ENCODE results near the gene AP4M1.

The AP4M1 gene, protein sequence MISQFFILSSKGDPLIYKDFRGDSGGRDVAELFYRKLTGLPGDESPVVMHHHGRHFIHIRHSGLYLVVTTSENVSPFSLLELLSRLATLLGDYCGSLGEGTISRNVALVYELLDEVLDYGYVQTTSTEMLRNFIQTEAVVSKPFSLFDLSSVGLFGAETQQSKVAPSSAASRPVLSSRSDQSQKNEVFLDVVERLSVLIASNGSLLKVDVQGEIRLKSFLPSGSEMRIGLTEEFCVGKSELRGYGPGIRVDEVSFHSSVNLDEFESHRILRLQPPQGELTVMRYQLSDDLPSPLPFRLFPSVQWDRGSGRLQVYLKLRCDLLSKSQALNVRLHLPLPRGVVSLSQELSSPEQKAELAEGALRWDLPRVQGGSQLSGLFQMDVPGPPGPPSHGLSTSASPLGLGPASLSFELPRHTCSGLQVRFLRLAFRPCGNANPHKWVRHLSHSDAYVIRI

DNA sequence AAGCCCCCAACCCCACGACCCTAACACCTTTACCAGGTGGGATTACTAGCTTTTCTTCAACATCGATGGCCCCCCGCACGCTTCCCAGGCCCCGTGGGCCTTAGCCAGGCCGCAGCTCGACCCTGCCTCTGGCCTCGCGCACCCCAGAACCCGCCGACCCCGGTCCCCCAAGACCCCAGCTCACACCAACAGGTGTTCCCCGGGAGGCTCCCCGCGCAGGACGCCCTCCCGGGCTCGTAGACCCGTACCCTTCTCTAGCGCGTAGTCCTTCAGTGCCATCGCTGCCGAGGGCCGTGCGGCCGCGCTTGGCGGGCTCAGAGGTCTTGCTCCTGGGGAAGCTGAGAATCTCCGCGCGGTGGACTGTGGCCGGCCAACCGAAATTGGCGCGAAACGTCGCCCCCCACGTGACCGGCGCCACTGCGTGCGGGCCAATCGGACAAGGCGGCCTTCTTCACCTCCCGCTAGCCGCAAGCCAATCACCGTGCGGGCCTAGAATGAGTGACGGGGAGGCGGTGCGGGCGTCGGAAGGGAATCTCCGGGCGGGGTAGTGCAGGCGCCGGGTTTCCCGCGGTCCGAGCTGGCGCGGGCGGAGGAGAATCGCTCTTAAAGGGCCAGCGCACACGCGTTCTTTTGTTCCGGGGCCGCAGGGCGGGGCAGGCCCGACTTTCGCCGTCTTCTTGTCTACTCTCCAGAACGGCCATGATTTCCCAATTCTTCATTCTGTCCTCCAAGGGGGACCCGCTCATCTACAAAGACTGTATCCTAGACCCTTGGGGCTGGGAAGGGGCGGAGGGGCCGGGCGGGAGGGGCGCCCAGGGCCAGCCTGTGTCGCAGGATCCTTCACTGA lies at the start of gene AP4M1, which contains the start of gene MCM7:
AP4M1 (plus strand) TSS at position 628 of the 847 bp plus-strand sequence; CDS start at position 700, 72 bp downstream.
MCM7 (minus strand) TSS at position 382 of the 847 bp plus-strand sequence; CDS start at position 279, 103 bp downstream.
- peak; percentile 100 for DNase-seq (ENCODE audit: low read depth, low spot score)

DNA sequence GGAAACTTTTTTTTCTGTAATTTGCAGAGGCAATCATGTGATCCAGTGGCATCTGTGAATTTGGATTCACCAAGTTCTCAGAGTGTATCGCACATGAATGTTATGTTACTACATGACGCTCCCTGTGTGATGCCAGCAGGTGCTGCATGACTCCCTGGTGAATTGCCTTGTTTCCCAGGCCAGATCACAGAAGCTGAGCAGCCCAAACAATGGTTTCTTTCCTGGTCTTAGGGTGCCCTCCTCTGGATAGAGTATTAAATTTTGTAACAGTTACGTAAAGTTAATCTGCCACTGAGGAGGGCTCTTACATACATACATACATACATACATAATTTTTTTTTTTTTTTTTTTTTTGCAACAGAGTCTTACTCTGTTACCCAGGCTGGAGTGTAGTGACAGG lies 48.2 kb upstream of the AP4M1 start:
- DNase-seq (ENCODE audit: low read depth, low spot score), result peak; percentile 32

DNA sequence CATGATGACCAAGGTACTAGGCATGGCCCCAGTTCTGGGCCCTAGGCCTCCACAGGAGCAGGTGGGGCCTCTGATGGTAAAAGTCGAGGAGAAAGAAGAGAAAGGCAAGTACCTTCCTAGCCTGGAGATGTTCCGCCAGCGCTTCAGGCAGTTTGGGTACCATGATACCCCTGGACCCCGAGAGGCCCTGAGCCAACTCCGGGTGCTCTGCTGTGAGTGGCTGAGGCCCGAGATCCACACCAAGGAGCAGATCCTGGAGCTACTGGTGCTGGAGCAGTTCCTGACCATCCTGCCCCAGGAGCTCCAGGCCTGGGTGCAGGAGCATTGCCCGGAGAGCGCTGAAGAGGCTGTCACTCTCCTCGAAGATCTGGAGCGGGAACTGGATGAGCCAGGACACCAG lies 44.4 kb upstream of the AP4M1 start:
- no peak for DNase-seq (ENCODE audit: low read depth, low spot score)

DNA sequence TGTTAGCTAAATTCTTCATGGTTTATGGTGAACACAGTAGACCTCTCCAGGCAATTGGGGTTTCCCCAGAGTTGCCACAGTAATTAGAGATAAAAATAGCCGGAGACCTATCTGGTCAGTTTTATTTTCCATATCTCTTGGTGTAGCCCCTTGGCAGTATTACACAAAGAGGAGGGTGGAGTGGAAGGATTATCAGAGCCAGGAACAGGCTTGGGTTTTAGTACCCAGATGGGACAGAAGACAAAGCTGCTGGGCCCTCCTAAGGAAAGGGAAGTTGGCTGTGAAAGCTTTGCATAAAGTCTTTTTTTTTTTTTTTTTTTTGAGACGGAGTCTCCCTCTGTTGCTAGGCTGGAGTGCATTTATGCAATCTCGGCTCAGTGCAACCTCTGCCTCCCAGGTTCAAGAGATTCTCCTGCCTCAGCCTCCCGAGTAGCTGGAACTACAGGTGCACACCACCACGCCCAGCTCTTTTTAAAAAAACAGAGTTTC lies 42.1 kb upstream of the AP4M1 start:
- DNase-seq (ENCODE audit: low read depth, low spot score), result no peak

DNA sequence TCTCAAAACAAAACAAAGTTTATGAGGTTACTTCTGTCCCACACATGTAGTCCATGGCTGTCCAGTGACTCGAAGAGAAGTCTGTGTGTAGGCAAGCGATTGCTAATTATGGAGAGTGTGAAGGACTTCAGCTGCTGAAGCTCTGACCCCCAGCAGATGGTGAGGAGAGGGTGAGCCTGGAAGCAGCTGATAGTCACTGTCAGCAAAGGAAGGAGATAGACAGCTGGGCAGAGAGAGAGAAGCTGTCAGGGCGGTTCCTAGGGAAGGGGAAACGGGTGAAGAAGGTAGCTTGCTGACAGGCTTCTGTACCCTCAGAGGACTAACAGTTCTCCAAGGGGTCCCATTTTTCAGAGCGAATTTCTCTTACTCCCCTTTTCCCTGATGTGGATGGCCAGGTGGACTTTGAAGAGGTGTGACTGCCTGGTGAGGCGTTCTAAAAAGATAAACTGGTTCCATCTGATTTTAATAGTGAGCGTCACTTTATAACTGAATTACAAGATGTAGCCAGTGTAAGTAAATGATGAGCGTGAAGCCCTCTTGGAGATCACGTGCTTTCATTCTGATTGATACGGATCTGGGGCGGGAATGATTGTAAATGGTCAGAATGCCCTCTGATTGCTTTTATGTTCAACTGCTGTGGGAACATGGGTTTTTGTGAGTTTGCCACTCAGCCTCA lies 39.8 kb upstream of the AP4M1 start:
- DNase-seq (ENCODE audit: low read depth, low spot score), result no peak

DNA sequence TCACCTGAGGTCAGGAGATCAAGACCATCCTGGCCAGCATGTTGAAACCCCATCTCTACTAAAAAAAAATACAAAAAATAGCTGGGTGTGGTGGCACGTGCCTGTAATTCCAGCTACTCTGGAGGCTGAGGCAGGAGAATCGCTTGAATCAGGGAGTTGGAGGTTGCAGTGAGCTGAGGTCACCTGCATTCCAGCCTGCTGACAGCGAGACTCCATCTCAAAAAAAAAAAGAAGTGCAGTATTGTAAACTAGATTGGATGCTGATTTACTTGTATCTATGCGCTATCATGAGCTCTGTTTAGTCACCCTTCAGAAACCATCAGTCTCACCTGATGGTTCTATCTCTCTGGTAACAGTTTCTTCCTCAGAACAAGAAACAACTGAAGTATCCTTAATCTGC lies 38.1 kb upstream of the AP4M1 start:
- DNase-seq (ENCODE audit: low read depth, low spot score), result no peak

DNA sequence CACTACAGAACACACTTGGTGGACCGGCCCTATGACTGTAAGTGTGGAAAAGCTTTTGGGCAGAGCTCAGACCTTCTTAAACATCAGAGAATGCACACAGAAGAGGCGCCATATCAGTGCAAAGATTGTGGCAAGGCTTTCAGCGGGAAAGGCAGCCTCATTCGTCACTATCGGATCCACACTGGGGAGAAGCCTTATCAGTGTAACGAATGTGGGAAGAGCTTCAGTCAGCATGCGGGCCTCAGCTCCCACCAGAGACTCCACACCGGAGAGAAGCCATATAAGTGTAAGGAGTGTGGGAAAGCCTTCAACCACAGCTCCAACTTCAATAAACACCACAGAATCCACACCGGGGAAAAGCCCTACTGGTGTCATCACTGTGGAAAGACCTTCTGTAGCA lies 37.3 kb upstream of the AP4M1 start:
- DNase-seq (ENCODE audit: low read depth, low spot score), result no peak

DNA sequence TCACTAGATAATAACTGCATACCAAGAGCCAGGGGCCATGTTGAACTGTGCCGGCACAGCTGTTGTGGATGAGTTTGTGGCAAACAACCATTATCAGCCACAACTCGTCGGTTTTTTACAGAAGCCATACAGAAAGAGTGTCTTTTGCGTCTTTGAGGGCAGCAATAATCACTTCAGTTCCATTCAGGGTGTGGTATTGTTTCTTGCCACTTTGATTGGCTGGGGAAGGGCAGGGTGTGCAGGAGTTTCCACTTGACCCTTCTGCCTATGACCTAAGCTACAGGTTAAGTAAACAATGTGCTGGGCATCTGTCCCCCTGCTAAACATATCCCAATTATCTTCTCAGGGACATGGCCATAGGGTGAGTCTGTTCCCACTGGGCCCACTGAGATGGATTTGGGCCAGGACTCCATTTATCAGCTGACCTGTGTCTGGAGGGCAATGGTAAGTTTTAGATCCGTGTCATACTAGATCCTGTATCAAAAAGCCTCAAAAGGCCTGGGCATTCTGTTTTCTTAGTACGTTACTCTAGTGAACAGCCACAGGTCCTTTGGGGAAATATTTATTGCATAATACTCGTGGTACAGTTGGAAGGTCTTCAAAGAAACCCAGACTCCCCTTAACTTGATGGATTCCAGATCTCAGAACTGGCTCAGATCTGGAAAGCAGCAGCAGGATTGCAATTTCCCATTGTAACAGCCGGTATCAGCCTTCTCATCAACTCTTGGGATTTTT lies 35.8 kb upstream of the AP4M1 start:
- DNase-seq (ENCODE audit: low read depth, low spot score), result peak; percentile 49

DNA sequence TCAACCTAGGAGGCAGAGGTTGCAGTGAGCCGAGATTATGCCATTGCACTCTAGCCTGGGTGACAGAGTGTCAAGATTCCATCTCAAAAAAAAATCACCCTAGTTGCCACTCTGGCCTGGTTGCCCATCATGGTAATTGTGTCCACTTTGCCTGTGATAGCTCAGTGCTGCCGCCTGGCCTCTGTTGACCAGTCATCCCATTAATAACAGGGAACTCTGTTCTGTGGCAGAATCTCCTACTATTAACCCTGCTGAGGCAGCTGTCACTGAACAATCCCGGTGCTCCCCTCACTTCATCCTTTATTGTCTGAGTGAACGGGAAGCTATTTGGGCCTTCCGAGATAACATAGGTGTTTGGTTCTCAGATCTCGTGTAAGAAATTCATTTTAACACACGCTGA lies 34.5 kb upstream of the AP4M1 start:
- DNase-seq (ENCODE audit: low read depth, low spot score), result no peak

DNA sequence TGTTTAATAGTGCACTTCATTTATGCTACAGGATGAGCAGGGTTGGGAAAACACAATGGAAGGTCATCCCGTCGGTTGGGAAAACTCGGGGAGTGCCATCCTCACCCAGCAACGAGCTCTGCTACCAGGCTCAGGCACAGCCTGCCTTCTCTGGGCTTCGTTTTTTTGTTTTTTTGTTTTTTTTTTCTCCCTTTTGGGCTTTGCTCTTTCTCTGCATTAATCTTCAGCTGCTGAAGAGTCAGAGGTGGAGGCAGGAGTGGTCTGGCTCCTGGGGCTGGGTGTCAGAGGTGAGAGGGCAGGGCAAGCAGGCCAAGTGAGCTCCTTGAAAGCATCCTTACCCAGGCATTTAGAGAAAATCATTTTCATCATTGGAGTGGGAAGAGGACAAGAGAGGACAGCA lies 31.5 kb upstream of the AP4M1 start:
- no peak for DNase-seq (ENCODE audit: low read depth, low spot score)

DNA sequence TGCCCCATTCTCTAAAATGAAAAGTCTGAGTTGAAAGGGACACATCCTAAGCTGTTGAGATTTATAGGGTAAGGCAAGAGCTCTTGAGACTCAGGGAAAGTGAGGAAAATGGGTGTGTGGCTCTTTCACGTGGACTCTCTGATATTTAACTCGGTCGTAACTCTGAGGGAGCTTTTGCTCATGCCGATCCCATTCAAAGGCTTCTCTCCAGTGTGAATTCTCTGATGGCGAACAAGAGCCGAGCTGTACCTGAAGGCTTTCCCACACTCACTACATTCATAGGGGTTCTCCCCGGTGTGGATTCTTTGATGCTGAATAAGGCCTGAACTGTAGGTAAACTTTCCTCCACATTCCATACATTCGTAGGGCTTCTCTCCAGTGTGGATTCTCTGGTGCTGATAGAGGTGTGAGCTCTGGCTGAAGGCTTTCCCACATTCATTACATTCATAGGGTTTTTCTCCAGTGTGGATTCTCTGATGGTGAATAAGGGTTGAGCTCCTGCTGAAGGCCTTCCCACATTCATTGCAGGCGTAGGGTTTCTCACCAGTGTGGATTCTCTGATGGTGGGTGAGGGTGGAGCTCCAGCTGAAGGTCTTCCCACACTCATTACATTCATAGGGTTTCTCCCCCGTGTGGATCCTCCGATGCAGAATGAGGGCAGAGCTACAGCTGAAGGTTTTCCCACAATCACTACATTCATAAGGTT lies 30.3 kb upstream of the AP4M1 start:
- DNase-seq (ENCODE audit: low read depth, low spot score), result no peak

DNA sequence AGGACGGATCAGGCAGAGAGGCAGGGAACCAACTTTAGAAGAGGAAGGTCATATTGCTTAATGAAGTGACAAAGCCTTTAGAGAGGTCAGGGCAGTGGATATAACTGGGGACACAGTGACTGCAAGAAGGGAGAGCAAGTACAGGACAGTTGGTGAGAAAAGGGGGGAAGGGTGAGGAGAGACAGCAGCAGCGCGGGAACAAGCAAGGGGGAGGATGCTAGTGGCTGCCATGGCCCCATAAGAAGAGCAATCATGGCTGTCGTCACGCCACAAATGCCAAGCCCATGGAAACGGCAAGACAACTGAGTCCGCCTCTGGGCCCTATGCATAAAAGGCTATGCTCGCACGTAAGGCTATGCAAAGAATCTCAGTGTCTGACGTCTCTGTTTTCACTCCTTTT lies 29.0 kb upstream of the AP4M1 start:
- DNase-seq (ENCODE audit: low read depth, low spot score), result no peak

DNA sequence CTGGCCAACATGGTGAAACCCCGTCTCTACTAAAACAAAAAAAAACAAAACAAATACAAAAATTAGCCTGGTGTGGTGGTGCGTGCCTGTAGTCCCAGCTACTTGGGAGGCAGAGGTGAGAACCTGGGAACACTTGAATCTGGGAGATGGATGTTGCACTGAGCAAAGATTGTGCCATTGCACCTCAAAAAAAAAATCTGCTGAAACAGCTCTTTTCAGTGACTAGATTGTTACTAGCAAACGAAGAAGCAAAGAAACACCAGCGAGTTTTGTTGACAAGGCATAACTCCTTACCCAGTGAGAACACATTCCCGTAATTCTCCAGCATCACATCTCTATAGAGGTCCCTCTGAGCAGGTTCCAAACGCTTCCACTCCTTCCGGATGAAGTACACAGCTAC lies 26.6 kb upstream of the AP4M1 start:
- no peak for DNase-seq (ENCODE audit: low read depth, low spot score)

DNA sequence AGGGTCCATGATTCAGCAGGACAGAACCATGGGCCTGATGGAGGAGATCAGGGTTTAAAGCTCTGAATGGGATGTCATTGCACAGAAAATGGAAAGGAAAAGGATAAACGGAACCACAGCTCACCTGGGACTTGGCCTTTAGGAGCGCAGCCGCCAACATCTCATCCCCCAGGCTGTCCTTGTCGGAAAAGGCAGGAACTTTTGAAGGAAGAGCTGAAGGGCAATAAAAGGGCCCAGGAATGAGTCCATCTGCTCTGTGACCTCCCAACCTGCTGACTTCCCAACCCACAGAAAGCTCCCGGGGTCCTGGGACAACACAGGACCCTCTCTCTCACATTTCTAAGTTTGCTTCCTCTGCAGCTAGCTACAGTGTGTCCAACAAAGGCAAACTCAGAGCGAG lies 26.0 kb upstream of the AP4M1 start:
- DNase-seq (ENCODE audit: low read depth, low spot score), result no peak

DNA sequence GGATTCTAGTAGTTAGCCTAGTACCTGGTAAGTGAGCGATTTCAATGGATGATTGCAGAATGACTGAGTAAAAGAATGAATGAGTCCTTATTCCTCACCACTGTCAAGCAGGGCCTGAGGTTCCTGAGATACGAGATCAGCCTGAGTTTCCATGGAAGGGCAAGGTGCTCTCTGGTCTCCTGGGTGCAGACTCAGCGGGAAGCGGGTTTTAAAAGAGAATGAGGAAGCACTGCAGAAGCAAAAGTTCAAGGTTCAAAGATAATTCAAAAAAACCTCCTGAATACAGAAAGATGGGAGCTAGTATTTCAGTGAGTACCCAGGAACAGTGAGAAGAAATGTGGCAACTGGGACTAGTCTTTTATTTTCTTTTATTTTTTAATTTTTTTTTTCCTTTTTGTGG lies 24.2 kb upstream of the AP4M1 start:
- no peak for DNase-seq (ENCODE audit: low read depth, low spot score)

DNA sequence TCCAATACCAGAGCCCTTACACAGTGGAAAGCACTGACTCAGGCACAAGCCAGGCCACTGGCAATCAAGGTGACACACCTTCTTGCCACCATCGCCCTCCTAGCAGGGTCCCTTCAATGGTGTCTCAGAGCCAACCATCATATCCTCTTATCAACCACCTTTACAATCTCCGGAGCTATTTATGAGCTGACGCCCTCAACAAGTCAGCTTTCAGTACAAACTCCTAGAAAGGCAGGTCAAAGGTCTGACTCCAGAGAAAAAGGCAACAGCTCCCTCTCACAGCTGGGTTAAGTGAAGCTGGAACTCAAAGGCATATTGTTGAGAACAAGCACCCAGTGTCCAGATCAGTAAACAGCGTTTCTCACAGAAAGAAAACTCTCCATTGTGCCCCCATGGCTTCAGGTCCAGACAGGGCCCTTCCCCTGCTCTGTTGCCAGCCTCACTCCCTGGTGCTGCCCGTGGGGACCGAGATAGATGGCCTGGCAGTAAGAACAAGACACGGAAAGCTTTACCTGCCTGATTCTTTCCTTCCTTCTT lies 22.4 kb upstream of the AP4M1 start:
- no peak for DNase-seq (ENCODE audit: low read depth, low spot score)

DNA sequence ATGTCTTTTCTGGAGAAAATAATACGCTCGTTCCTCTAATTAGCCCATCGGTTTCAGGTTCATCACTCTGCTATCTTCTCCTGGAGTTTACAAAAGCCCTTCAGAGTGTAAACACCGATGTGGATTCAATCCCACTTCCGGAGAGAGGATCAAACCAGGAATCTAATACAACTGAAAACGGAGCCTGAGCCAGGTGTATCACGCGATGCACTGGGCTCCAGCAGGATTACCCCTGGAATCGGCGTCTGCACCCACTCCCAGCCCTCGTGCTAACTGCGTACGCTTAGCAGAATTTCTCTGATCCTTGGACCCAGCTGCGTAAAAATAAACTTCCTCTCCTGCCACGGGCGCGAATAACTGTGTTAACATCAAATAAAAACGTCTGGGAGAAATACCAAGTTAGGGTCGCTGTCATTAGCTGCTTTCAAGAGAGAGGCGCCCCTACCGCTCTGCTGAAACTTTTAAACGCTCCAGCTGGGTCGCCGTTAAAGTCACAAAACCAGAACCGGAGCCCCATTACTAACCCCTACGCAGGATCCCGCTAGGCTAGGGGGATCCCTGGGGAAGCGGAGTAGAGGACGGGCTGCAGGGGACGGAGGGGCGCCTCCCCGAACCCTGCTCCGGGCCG lies 20.4 kb upstream of the AP4M1 start:
- peak; percentile 47 for DNase-seq (ENCODE audit: low read depth, low spot score)

DNA sequence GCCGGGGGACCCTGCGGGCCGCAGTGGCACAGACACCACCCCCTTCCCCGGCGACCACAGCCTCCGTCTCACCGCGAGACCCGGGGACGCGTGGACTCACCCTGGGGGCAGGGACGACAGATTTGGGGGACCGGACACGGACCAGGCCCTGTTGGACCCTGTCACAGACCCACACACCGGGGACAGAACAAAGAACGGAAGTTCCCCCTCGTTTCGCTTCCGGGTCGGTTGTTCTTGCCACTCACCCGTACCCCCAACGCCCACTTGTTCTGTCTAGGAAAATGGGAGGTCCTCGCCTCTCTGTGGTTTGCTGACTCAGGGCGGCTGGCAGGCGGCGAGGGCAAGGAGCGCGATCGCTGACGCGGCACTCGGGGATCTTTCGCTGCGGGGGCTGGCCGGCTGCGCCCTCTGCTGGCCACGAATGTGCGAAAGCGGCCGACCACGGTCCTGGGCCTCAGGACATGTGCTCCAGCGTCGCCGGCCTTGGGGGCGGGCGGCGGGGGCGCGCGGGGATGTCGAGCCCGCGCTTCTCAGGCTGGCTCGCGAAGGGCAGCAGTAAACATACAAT lies 19.8 kb upstream of the AP4M1 start, which contains the start of gene ZNF3:
ZNF3 (minus strand) TSS at position 189 of the 568 bp plus-strand sequence. CDS start 4,366 bp downstream, outside the sequence.
- DNase-seq (ENCODE audit: low read depth, low spot score), result peak; percentile 100

DNA sequence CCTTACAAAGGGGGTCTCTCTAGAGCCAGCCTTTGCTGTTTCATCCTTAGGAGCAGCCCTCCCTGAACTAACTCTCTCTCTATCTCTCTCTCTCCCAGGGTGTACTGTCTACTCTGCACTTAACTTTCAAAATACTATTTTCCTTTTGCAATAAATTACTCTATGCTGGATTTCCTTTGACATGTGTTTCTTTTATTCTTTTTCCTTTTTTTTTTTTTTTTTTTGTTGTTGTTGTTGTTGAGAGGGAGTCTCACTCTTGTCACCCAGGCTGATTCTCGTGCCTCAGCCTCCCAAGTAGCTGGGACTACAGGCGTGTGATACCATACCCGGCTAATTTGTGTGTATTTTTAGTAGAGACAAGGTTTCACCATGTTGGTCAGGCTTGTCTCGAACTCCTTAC lies 18.5 kb upstream of the AP4M1 start:
- no peak for DNase-seq (ENCODE audit: low read depth, low spot score)

Measured in ELF-1 (cell line).